Sigmoid colon (tissue), 7 donors: ENCODE results near the gene TMEM222. TPM values are rescaled to one million over a fixed set of nuclear protein-coding genes. Genes with fewer than 3 reads are reported as not detected.

Experiments
- DNase-seq: peaks from one replicate; pipeline ENCODE4 v3.0.0-alpha.2; 2019
- H3K27ac ChIP-seq, 4 donors: fragments of 200-600 bp; sonication (generic); one replicate each; pipeline ENCODE4 v1.5.1; 2016 to 2019; ENCODE audit warnings: mild to moderate bottlenecking in 1 of 4
- H3K27me3 ChIP-seq, 3 donors: fragments of 200-600 bp; sonication (generic); one replicate each; pipeline ENCODE4 v1.5.1; 2019; ENCODE audit warnings: mild to moderate bottlenecking in 1 of 3
- H3K36me3 ChIP-seq, 4 donors: fragments of 200-600 bp; sonication (generic); one replicate each; pipeline ENCODE4 v1.5.1; 2016 to 2019
- H3K4me1 ChIP-seq, 4 donors: fragments of 200-600 bp; sonication (generic); one replicate each; pipeline ENCODE4 v1.5.1; 2017 to 2019
- H3K4me3 ChIP-seq, 4 donors: fragments of 200-600 bp; sonication (generic); one replicate each; pipeline ENCODE4 v1.5.1; 2017 to 2019; ENCODE audit warnings: mild to moderate bottlenecking in 2 of 4, moderate library complexity in 1 of 4
- H3K9me3 ChIP-seq, 4 donors: fragments of 200-600 bp in 3 of 4; sonication (generic) in 3 of 4; one replicate each; pipeline versions ENCODE4 v1.5.1 to v1.6.1; 2013 to 2019
- EP300 ChIP-seq, 4 donors: sonication (generic); formaldehyde crosslinking; IDR thresholded peaks; one replicate each; pipeline ENCODE4 v1.6.1; 2017; ENCODE audit warnings: antibody characterized with exemption in 4 of 4
- POLR2A ChIP-seq, 2 donors: fragments of 450-650 bp; IDR thresholded peaks; one replicate each; pipeline ENCODE4 v1.6.1; 2016; ENCODE audit warnings: antibody characterized with exemption in 2 of 2, mild to moderate bottlenecking in 2 of 2, moderate library complexity in 2 of 2
- POLR2AphosphoS5 ChIP-seq, 4 donors: sonication (generic); formaldehyde crosslinking; IDR thresholded peaks; one replicate each; pipeline ENCODE4 v1.6.1; 2017; ENCODE audit warnings: antibody characterized with exemption in 4 of 4
- WGBS, 2 donors: extraction: QIAGEN DNeasy Blood & Tissue Kit; methylation state at CpG; one replicate each; pipeline ENCODE4 v1.1.7; 2013; 5-methylcytosine and 5-hydroxymethylcytosine counted together
- intact Hi-C: fragments of 100-400 bp; cut with DNase I; formaldehyde crosslinking; loops from one replicate; pipeline ENCODE4 v1.15.1; 2023
- polyA plus RNA-seq, 3 donors: library from polyadenylated mRNA; stranded (reverse); fragments of 200-250 nt; gene quantifications; one replicate each; pipeline ENCODE4 v1.2.3, GENCODE V29; 2013
- total RNA-seq, 4 donors: library from RNA; depleted of rRNA; stranded (reverse); fragments of >200 nt; gene quantifications; one replicate each; pipeline ENCODE4 v1.1.0, GENCODE V29; 2016
- TF ChIP-seq, protein P1 (sequence below), 4 experiments: fragments of 450-650 bp in 3 of 4; fragments of 200-600 bp in 1 of 4; IDR thresholded peaks; one replicate each; pipeline ENCODE4 v1.5.1; 2016 to 2019; ENCODE audit warnings: antibody characterized with exemption in 4 of 4, mild to moderate bottlenecking in 3 of 4, moderate library complexity in 2 of 4
- donor health status: healthy with polysubstance abuse.
- donor health status: Bipolar disorder and iron deficiency.
- donor health status: healthy.

TMEM222 gene
- total and polyA plus RNA-seq, 7 donors: 15.7 to 46.9 (median 19.7) TPM

DNA sequence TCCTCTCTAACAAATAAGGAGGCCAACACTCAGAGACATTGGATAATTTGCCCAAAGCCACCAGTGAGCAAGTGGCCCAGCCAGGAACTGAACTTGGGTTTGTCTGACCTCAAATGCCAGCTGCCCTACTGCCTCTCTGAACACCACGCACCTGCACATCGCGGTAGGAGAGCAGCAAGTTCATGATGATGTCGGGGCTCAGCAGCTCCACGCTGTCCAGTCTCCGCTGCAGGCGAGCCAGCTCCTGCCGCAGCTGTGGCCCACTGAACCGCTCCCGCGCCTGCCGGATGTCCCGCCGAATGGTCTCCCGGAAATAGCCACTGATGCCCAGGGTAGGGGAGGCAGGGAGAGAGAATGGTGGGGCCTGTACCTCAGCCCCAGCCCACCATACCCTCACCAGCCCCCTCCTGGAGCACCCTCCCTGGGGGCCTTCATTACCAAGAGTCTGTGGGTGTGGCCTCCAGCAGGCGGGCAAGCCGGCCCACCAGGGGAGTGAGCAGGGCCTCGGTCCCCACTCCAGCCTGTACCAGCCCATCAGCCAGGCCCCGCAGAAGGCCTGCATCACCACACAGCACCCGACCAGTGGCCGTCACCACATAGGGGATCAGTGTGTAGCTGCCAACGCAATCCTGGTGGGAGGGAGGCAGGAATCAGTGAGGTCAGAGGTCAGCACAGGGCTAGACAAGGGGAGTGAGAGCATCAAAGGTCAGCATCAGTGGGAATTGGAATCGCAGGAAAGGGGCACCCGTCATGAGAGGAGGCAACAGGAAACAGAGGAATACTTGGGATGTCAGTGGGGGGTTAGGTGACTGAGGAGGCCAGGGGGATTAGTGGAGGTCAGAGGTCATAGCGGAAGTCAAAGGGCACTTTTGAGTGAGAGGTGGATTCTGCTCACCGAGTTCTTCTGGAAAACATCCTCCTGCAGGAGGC, 42.1 kb downstream of the TMEM222 start:
- H3K36me3 ChIP-seq: peaks cover 16 to 51% (median 35%) of the 10 kb centered on the region in 4 donors
- intact Hi-C loops: no loop called here
- WGBS, 2 donors: 92 to 94% methylated on average over 26 of the region's 26 CpGs
- peak overlapping the region; percentile 99 to 100 (median 100) for H3K27ac ChIP-seq
- no peaks in the 10 kb centered on the region for H3K27me3 ChIP-seq
- no peak overlapping the region for H3K4me3 ChIP-seq
- no peak for DNase-seq
- TF ChIP-seq POLR2AphosphoS5 (IDR thresholded peaks at IDR 0.05): no peak
- no peak for TF ChIP-seq EP300 (IDR thresholded peaks at IDR 0.05)
- TF ChIP-seq POLR2A (IDR thresholded peaks at IDR 0.05): no peak
- TF ChIP-seq, protein P1, sequence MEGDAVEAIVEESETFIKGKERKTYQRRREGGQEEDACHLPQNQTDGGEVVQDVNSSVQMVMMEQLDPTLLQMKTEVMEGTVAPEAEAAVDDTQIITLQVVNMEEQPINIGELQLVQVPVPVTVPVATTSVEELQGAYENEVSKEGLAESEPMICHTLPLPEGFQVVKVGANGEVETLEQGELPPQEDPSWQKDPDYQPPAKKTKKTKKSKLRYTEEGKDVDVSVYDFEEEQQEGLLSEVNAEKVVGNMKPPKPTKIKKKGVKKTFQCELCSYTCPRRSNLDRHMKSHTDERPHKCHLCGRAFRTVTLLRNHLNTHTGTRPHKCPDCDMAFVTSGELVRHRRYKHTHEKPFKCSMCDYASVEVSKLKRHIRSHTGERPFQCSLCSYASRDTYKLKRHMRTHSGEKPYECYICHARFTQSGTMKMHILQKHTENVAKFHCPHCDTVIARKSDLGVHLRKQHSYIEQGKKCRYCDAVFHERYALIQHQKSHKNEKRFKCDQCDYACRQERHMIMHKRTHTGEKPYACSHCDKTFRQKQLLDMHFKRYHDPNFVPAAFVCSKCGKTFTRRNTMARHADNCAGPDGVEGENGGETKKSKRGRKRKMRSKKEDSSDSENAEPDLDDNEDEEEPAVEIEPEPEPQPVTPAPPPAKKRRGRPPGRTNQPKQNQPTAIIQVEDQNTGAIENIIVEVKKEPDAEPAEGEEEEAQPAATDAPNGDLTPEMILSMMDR (IDR thresholded peaks at IDR 0.05): no peak
- peaks cover 0 to 38% (median 32%) of the 10 kb centered on the region in 4 donors for H3K4me1 ChIP-seq
- no peaks in the 10 kb centered on the region for H3K9me3 ChIP-seq

DNA sequence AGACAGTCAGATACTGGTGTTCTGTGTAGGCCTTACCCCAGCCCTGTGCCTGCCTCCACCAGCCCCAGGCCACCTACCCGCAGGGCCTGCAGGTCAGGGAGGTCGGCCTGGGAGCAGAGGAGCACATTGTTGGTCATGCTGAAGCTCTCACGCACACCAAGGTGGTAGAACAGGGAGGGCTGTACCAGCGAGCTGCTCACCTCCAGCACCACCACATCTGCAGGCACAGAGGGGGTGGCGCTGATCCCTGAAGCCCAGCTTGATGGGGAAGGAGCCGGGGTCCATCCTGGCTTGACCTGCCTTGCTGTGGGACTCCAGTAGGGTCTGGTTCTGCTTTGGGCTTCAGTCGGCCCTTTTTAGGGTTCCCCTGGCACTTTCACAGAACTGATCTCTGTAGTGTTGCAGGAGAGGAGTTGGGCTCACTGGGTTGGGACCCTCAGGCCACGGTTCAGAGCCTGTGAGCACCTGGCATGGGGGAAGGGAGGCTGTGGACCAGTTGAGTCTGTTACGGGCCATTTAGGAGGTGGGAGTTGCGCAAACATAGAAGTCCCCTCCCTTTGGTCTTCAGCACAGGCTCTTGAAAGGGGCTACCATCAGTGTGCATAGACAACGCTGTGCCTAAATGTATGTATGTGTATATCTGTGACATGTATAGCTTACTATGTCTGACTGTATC, 42.9 kb downstream of the TMEM222 start:
- Histone ChIP-seq H3K9me3 (no peaks in the 10 kb centered on the region), H3K36me3 (peaks cover 12 to 43% (median 33%) of the 10 kb centered on the region in 4 donors), H3K27ac (peak overlapping the region; percentile 99 to 100 (median 100)), H3K27me3 (no peaks in the 10 kb centered on the region), H3K4me3 (peak overlapping the region; percentile 81 to 91 (median 85)), H3K4me1 (peaks cover 0 to 38% (median 33%) of the 10 kb centered on the region in 4 donors)
- DNase-seq: no peak
- WGBS, 2 donors: 78 to 82% methylated on average over 11 of the region's 11 CpGs
- intact Hi-C loops: no loop called here
- no peak for TF ChIP-seq POLR2A (IDR thresholded peaks at IDR 0.05)
- no peak for TF ChIP-seq POLR2AphosphoS5 (IDR thresholded peaks at IDR 0.05)
- no peak for TF ChIP-seq EP300 (IDR thresholded peaks at IDR 0.05)
- TF ChIP-seq, protein P1 (IDR thresholded peaks at IDR 0.05): no peak

DNA sequence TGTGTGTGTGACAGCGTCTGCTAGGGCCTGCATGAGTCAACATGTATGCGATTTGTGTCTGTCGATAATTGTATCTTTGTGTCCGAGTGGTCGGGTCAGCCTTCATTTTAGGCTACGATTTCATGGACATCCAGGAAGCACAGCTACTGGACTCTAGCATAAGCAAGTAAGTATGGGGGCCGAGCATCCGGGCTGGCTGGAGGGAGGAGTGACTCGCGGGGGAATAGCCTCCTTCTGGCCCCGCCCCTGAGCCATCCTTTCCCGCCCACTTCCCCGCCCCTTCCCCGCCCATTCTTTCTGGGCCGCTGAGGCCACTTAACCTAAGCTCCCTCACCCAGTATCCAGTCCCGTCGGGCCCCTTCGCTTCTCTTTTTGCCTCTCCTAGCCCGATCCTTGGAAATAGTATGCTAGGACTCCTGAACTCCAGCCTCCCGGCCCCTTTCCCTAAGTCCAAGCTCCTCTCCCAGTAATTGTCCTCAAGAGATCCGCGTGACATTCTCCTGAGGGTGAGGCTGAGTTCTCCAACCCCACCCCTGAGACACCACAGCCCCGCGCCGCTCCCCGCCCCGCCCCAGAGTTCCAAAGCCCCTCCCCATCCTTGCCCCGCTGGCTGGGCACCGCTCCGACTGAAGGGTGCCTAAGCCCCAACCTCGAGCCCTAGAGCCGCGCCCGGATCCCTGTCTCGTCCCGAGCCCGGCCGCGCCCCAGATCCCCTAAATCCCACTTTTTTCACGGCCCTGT, 43.6 kb downstream of the TMEM222 start:
- H3K4me3 ChIP-seq: peak overlapping the region; percentile 81 to 91 (median 85)
- peaks cover 12 to 40% (median 33%) of the 10 kb centered on the region in 4 donors for H3K36me3 ChIP-seq
- peak; percentile 97 for DNase-seq
- peaks cover 0 to 33% (median 29%) of the 10 kb centered on the region in 4 donors for H3K4me1 ChIP-seq
- H3K9me3 ChIP-seq: no peaks in the 10 kb centered on the region
- peak; percentile 56 to 59 for TF ChIP-seq POLR2A (IDR thresholded peaks at IDR 0.05)
- TF ChIP-seq POLR2AphosphoS5 (IDR thresholded peaks at IDR 0.05): peak; percentile 72 to 88 (median 82)
- TF ChIP-seq, protein P1 (IDR thresholded peaks at IDR 0.05): no peak
- 2 to 3% methylated on average over 40 of the region's 40 CpGs for WGBS, 2 donors
- no peaks in the 10 kb centered on the region for H3K27me3 ChIP-seq
- intact Hi-C loops: loop anchor here (2.0 kb wide), 2 partner anchors 27 to 43 kb away; partner anchors contain the start of genes GPR3 and TMEM222
- peak overlapping the region; percentile 99 to 100 (median 100) for H3K27ac ChIP-seq

DNA sequence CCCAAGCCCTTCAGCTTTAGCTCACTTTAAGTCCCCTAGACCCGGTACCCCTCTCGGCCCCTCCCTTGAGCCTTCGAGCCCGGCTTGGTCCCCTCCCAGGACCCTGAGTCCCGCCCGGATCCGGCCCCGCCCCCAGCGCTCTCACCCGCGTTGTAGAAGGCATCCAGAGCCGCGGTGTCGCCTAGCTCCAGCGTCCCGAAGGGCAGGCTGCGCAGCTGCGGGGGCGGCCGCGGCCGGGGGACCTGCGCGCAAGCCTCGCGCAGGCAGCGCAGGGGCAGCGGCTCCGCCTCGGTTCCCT, 44.1 kb downstream of the TMEM222 start:
- Histone ChIP-seq H3K27ac (peak overlapping the region; percentile 99 to 100 (median 100)), H3K27me3 (no peaks in the 10 kb centered on the region), H3K4me1 (peaks cover 0 to 30% (median 25%) of the 10 kb centered on the region in 4 donors), H3K9me3 (no peaks in the 10 kb centered on the region), H3K4me3 (peak overlapping the region; percentile 81 to 91 (median 85)), H3K36me3 (peaks cover 12 to 37% (median 30%) of the 10 kb centered on the region in 4 donors)
- 1% methylated on average over 30 of the region's 30 CpGs for WGBS, 2 donors
- TF ChIP-seq POLR2AphosphoS5 (IDR thresholded peaks at IDR 0.05): peak in 2 of 4 donors; percentile 5 to 59
- TF ChIP-seq, protein P1 (IDR thresholded peaks at IDR 0.05): no peak
- peak; percentile 94 for DNase-seq
- intact Hi-C loops: loop anchor here (2.0 kb wide), 2 partner anchors 27 to 43 kb away; partner anchors contain the start of genes GPR3 and TMEM222
